ENCODE measurements around the gene SGSH. TPM values are rescaled to one million over a fixed set of nuclear protein-coding genes. Genes with fewer than 3 reads are reported as not detected.

SGSH gene
- total RNA-seq, 4 donors from 2014 or later, result 27.0 to 79.3 (median 31.2) TPM

GRCh38 chr17:80219013-80219762 is 945 bp downstream of the SGSH start:
- Histone ChIP-seq H3K4me1 (peaks cover 27% of the 10 kb centered on the region), H3K4me3 (peak overlapping the region; percentile 94), H3K27ac (peak overlapping the region; percentile 87), H3K27me3 (no peaks in the 10 kb centered on the region), H3K9me3 (no peaks in the 10 kb centered on the region), H3K36me3 (peaks cover 38% of the 10 kb centered on the region)
- TF ChIP-seq POLR2AphosphoS5 (IDR thresholded peaks at IDR 0.05) (no peak), CTCF (IDR thresholded peaks at IDR 0.05) (no peak), POLR2A (IDR thresholded peaks at IDR 0.05) (no peak), EP300 (IDR thresholded peaks at IDR 0.05) (no peak)
- WGBS, result 36% methylated on average over 14 of the region's 15 CpGs
- DNase-seq (ENCODE audit: low spot score in 2 of 2), result peak; percentile 87 to 89

GRCh38 chr17:80218391-80218790 is 1.7 kb downstream of the SGSH start:
- Histone ChIP-seq H3K27me3 (no peaks in the 10 kb centered on the region), H3K4me3 (no peak overlapping the region), H3K9me3 (no peaks in the 10 kb centered on the region), H3K4me1 (peaks cover 27% of the 10 kb centered on the region), H3K36me3 (peaks cover 46% of the 10 kb centered on the region), H3K27ac (no peak overlapping the region)
- DNase-seq (ENCODE audit: low spot score in 2 of 2), result no peak
- WGBS, result 94% methylated on average over 5 of the region's 7 CpGs
- TF ChIP-seq POLR2A (IDR thresholded peaks at IDR 0.05) (no peak), CTCF (IDR thresholded peaks at IDR 0.05) (no peak), POLR2AphosphoS5 (IDR thresholded peaks at IDR 0.05) (no peak), EP300 (IDR thresholded peaks at IDR 0.05) (no peak)

- no peak overlapping the region for H3K4me3 ChIP-seq
- DNase-seq (ENCODE audit: low spot score in 2 of 2), result no peak
- H3K27ac ChIP-seq, result no peak overlapping the region
- no peaks in the 10 kb centered on the region for H3K27me3 ChIP-seq
- WGBS, result 100% methylated on average over 6 of the region's 13 CpGs
- TF ChIP-seq EP300 (IDR thresholded peaks at IDR 0.05) (no peak), POLR2A (IDR thresholded peaks at IDR 0.05) (no peak), POLR2AphosphoS5 (IDR thresholded peaks at IDR 0.05) (no peak), CTCF (IDR thresholded peaks at IDR 0.05) (no peak)
- H3K4me1 ChIP-seq, result peaks cover 27% of the 10 kb centered on the region
- peaks cover 47% of the 10 kb centered on the region for H3K36me3 ChIP-seq
- H3K9me3 ChIP-seq, result no peaks in the 10 kb centered on the region
These were observed 2.3 kb downstream of the SGSH start for GRCh38 chr17:80217703-80218362.

- WGBS, result 97% methylated on average over 38 of the region's 40 CpGs
These were observed 3.4 kb downstream of the SGSH start for GRCh38 chr17:80216473-80217456.

More at GRCh38 chr17:80216473-80217456, 3.4 kb downstream of the SGSH start:
- Histone ChIP-seq H3K9me3 (no peaks in the 10 kb centered on the region), H3K27me3 (no peaks in the 10 kb centered on the region), H3K4me1 (peaks cover 27% of the 10 kb centered on the region), H3K4me3 (no peak overlapping the region), H3K36me3 (peaks cover 54% of the 10 kb centered on the region), H3K27ac (no peak overlapping the region)
- no peak for TF ChIP-seq EP300 (IDR thresholded peaks at IDR 0.05)
- TF ChIP-seq CTCF (IDR thresholded peaks at IDR 0.05), result no peak
- no peak for TF ChIP-seq POLR2AphosphoS5 (IDR thresholded peaks at IDR 0.05)
- no peak for TF ChIP-seq POLR2A (IDR thresholded peaks at IDR 0.05)
- no peak for DNase-seq (ENCODE audit: low spot score in 2 of 2)

Data from suprapubic skin (tissue), 4 donors.